Stimulated activated CD8-positive, alpha-beta memory T cell treated with anti-CD3 and anti-CD28 coated beads, Interleukin-4, amount 100 ng/mL, for 4 hours (primary cell): ENCODE data around the gene CORO2A.
"Not testable (repeated sequence)": the region's sequence is repeated elsewhere in the genome, so short reads cannot be mapped to it uniquely, and the experiment has no call there.

ENCODE experiments used
- DNase-seq, 2 donors: peaks; one replicate each; pipeline ENCODE4 v3.0.0-alpha.2; 2020; ENCODE audit warnings: low read depth in 2 of 2, low spot score in 1 of 2

The CORO2A gene

DNA sequence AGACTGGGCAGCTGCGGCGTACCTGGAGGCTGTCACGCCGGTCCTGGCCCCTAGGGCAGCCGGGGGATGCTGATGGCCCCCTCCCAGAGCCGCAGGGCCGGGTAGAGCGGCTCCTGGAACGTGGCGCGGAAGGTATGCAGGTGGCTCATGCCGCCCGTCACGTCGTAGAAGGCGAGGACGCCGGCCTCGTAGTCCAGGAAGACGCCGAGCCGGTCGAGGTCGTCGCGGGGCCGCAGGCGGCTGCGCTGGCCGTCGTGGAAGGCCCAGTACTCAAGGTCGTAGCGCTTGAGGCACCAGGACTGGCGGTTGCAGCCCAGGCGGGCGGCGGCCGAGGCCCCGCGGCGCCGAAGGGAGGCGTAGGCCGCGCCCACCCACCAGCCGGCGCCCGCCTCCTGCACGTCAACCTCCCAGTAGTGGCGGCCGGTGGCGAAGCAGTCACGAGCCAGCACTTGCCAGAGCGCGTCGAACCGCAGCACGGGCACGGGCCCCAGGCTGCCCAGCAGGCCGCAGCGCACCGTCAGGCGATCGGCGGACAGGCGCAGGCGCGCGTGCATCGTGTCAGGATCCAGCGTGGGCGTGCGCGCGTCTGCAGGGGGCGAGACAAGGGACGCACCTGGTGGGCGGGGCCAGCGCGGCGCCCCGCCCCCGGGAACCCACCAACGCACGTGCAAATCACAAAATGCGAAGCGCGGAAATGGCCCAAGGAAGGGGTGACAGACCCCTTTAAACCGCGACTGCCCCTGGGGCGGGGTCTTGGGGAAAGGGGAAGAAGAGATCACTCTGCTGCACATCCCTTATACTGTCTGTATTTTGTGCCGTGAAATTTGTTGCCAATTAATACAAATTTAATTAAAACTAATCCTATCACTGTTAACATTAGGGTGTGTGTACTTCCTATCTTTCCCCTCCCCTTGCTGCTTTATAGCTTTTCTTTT, 104.8 kb downstream of the CORO2A start:
- DNase-seq: peak in 1 of 2 donors; percentile 15

GRCh38 chr9:98086461-98086860, 106.0 kb downstream of the CORO2A start:
- DNase-seq: no peak

- DNase-seq: no peak
Measured at GRCh38 chr9:98085944-98086343, 106.5 kb downstream of the CORO2A start.

DNA sequence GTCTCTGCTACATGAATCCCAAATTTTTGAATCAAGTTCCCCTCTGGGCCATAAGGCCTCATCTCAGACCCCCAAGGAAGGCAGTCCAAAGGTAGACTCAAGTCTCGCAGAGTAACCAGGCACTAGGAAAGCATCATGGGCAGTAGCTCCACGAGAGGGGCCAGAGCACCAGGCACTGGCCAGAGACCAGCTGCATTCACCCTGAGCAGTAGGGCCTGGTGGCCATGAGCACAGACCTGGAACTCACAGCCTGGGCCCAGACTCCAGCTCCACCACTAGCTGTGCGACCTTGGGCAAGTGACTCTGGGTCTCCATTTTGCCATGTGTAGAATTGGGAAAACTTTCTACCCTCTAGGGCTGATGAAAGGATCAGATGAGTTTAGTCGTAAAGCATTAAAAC, 107.4 kb downstream of the CORO2A start:
- no peak for DNase-seq

DNA sequence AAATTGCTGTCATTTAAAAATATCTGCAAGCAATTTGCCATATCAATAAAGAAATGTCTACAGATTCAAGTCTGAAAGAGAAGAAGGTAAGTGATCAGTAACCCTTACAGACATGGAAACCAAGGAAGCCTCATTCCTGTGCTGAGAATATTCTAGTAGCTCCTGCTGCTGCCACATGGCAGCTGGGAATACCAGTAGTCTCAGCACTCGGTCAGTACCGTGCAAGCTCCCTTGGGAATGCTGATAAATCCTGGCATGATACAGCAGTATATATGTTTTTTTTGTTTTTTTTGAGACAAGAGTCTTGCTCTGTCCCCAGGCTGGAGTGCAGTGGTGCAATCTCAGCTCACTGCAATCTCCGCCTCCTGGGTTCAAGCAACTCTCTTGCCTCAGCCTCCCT, 108.0 kb downstream of the CORO2A start:
- no peak for DNase-seq

- DNase-seq: no peak
Measured at GRCh38 chr9:98083566-98084183, 108.8 kb downstream of the CORO2A start.

GRCh38 chr9:98083061-98083501, 109.4 kb downstream of the CORO2A start:
- no peak for DNase-seq

DNA sequence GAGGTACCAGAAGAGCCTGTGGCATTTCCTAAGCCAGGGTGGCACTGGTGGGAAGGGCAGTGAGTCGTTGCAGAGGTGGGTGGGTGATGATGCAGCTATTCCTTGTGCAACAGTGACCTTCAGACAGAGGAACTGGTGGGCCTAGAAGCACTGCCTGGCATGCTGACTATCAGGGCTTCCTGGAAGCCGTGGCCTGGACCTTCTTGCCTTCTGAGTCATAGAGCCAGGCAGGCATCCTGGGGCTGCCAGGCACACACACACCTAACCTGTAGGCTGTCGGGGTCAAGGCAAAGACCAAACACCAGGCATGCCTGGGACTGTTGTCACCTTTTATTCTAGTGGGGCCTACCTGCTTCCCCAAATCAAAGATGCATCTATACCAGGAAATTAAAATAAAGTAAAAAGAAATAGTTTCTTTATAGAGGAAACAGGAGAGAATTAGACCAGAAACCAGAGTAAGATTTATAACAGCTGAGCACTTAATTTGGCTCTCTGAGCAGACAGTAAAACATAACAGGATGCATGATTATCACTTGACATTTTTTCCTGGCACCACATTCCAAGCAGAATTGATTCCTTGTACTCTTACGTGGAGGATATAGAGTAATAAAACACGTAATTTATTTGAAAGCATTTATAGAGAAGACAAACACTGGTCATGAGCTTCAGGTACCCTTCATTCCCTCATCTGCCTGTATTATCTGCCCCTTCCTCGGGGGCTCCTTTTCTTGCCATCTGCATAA, 110.8 kb downstream of the CORO2A start:
- DNase-seq: peak in 1 of 2 donors; percentile 17

GRCh38 chr9:98080780-98081179, 111.7 kb downstream of the CORO2A start:
- DNase-seq: no peak

- no peak for DNase-seq
Measured at GRCh38 chr9:98080326-98080725, 112.1 kb downstream of the CORO2A start.

GRCh38 chr9:98078895-98079294, 113.5 kb downstream of the CORO2A start:
- no peak for DNase-seq

GRCh38 chr9:98076514-98076890, 115.9 kb downstream of the CORO2A start:
- not testable (repeated sequence) for DNase-seq

GRCh38 chr9:98075332-98075805, 117.1 kb downstream of the CORO2A start:
- no peak for DNase-seq

DNA sequence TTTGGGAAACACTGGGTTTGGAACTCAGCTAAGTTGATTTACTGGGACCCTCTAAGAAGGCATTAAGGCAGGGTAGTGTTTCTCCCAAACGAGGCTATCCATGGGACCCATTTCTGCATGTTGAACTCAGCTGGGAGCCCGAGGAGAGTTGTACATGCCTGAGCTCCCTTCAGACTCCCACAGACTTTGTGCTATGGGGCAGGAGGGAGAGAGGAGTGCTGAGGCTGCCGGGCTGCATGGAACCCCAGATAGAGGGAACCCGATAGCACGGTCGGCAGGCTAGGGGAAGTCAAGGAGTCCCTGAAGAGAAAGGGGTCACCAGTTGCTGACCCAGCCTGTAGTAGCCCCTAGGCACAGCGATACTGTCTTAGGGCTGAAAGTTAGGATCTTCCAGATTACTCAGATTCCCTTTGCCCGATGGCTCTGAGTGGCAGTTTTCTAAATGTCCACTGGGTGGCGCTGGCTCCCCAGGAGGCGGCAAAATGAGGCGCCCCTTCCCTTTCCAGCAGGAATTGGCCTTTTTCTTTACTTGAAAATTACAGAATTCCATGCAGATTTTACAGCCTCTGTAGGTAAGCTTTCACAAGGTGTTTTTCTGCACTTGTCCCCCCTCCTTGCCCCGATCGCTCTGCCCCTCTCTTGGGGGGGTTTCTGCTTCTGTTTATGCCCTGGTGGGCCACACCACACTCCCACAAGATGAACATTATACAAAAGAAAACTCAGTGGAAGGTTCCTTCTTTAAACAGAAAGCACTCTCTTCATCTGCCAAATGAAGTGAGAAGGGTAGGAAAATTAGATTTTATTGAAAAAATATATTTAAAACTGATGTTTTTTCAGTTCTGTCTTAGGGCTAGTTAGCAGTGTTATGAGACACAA, 118.1 kb downstream of the CORO2A start:
- DNase-seq: peak in 1 of 2 donors; percentile 38

GRCh38 chr9:98071737-98072136, 120.7 kb downstream of the CORO2A start:
- DNase-seq: no peak
